RWPE1 (cell line): Measurements from ENCODE around the gene DBI.

ENCODE experiments used
- CTCF ChIA-PET: fragments of 350-600 bp; sonication (Branson Sonifier 250); formaldehyde crosslinking; extraction: SDS; loops from one replicate; lab custom pipeline; 2021; lab: Yijun Ruan, JAX
- POLR2A ChIA-PET: fragments of 400-600 bp; formaldehyde crosslinking; extraction: SDS; loops from one replicate; lab custom pipeline; 2020; ENCODE audit warnings: antibody characterized with exemption; ENCODE audit not compliant: low non-redundant PET; lab: Yijun Ruan, JAX
- DNase-seq: peaks from one replicate; pipeline ENCODE4 v3.0.0; 2012; ENCODE audit warnings: low spot score
- H3K27ac ChIP-seq: fragments of 450-650 bp; 2 replicates; pipeline ENCODE4 v1.5.1; 2017
- TF ChIP-seq, protein P1 (sequence below): fragments of 450-650 bp; conservative IDR thresholded peaks from 2 replicates; pipeline ENCODE4 v1.5.1; 2017; ENCODE audit warnings: low read depth, mild to moderate bottlenecking

The DBI gene

GRCh38 chr2:119366649-119367471 is at the start of gene DBI, which contains the start of gene C2orf76:
Gene DBI, plus strand, starts transcription at chr2:119366977. Its CDS starts 75 bp downstream, at chr2:119367052.
Gene C2orf76, minus strand, starts transcription at chr2:119366834. Its CDS starts 26,875 bp downstream, at chr2:119339959.
- POLR2A ChIA-PET = interaction anchor here (1.0 kb wide), 1 partner anchor 15 kb away, joined by 3 read pairs; no protein-coding TSS in a partner anchor
- peak within 1 kb of the TSS; percentile 82 for H3K27ac ChIP-seq
- TF ChIP-seq, protein P1, sequence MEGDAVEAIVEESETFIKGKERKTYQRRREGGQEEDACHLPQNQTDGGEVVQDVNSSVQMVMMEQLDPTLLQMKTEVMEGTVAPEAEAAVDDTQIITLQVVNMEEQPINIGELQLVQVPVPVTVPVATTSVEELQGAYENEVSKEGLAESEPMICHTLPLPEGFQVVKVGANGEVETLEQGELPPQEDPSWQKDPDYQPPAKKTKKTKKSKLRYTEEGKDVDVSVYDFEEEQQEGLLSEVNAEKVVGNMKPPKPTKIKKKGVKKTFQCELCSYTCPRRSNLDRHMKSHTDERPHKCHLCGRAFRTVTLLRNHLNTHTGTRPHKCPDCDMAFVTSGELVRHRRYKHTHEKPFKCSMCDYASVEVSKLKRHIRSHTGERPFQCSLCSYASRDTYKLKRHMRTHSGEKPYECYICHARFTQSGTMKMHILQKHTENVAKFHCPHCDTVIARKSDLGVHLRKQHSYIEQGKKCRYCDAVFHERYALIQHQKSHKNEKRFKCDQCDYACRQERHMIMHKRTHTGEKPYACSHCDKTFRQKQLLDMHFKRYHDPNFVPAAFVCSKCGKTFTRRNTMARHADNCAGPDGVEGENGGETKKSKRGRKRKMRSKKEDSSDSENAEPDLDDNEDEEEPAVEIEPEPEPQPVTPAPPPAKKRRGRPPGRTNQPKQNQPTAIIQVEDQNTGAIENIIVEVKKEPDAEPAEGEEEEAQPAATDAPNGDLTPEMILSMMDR = no peak
- CTCF ChIA-PET = no interaction called here
- DNase-seq = peak; percentile 98

GRCh38 chr2:119317554-119317953 is 49.2 kb upstream of the DBI start:
- H3K27ac ChIP-seq = no peak overlapping the region
- ChIA-PET CTCF (interaction anchor here (1.0 kb wide), 1 partner anchor 31 kb away, joined by 3 read pairs; no protein-coding TSS in a partner anchor), POLR2A (no interaction called here)
- DNase-seq = no peak
- TF ChIP-seq, protein P1 = no peak

GRCh38 chr2:119319593-119319992 is 47.2 kb upstream of the DBI start:
- no peak for DNase-seq
- no peak overlapping the region for H3K27ac ChIP-seq
- CTCF ChIA-PET = no interaction called here
- POLR2A ChIA-PET = no interaction called here
- TF ChIP-seq, protein P1 = no peak

DNA sequence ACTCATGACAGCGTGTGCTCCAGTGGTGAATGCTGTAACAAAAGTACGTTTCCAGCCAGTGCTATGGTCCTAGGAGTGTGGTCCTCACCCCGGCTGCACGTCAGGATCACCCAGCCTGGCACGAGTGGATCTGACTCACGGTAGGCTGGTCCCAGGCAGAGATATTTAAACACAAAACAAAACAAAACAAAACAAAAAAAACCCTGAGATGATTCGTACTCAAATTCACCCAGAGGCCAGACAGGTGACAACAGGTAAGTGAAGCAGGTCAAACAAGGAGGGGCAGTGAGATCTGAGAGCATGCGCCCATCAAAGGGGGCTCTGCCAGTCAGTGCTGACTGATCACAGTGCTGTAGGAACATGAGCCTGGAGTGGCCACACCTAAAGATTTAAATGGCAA is 43.3 kb upstream of the DBI start:
- no peak overlapping the region for H3K27ac ChIP-seq
- TF ChIP-seq, protein P1 = no peak
- peak; percentile 11 for DNase-seq
- ChIA-PET CTCF (no interaction called here), POLR2A (no interaction called here)

DNA sequence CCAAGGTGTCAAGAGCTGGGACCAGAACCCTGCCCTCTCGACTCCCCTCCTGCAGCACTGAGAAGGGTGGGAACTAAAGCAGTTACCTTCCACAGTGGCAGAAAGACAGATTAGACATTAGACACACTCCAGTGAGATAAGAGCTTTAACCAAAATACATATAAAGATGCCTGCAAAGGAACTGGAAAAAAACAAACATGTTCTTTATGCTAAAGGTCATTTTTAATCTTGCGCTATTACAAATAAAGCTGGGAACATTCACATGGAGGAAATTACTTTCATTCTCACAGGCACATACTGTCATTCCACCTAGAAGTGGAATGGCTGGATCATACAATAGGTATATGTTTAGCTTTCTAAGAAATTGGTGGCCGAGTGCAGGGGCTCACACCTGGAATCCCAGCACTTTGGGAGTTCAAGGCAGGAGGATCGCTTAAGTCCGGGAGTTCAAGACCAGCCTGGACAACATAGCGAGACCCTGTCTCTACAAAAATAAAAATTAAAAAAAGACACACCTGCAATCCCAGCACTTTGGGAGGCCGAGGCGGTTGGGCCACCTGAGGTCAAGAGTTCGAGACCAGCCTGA is 42.0 kb upstream of the DBI start:
- DNase-seq = no peak
- ChIA-PET CTCF (no interaction called here), POLR2A (no interaction called here)
- H3K27ac ChIP-seq = no peak overlapping the region
- TF ChIP-seq, protein P1 = no peak

DNA sequence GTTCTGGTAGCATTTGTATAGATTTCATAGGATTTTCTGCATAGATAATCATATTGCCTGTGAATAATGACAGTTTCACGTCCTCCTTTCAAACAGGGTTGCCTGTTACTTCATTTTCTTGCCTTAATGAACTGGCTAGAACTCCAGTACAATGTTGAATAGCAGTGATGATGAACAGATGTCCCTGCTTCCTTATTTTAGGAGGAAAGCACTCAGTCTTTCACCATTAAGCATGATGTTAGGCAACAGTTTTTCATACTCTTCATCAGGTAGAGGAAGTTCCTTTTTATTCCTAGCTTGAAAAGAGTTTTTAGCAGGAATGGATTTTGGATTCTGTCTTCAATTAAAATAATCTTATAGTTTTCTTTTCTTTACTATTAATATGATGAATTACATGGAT is 39.8 kb upstream of the DBI start:
- DNase-seq = no peak
- POLR2A ChIA-PET = no interaction called here
- no peak overlapping the region for H3K27ac ChIP-seq
- TF ChIP-seq, protein P1 = no peak
- CTCF ChIA-PET = no interaction called here
